ENCODE results near the gene CDK2. TPM values are rescaled to one million over a fixed set of nuclear protein-coding genes. Genes with fewer than 3 reads are reported as not detected.

Gene CDK2
- total and polyA plus RNA-seq, 7 donors = 5.1 to 13.9 (median 8.4) TPM

DNA sequence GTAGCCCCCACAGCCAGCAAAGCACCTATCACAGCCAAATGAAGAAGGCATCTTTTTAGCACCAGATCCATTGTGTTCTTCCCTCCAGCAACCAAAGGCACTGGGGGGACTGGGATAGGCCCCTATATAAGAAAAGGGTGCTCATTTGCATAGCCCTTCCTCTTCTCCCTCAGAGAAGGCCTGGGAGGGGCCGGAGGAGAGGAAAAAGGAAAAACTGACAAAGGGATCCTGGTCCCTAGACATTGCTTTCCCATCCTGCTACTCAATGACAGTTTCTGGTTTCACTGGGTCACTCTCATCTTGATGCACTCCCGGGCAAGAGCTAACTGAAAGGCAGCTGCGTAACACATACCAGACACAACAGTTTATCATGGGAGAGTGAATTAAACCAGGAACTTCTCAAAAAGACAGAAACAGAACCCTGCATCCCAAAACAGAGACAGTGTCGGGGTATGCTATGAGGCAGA, 656 bp upstream of the CDK2 start, which contains the start of gene PMEL:
PMEL (minus strand) TSS at position 102 of the 467 bp plus-strand sequence; CDS start at position 71, 31 bp downstream.
- Histone ChIP-seq H3K9me3 (no peaks in the 10 kb centered on the region), H3K27me3 (ENCODE audit: insufficient read depth in 3 of 3, low read length in 2 of 3) (no peaks in the 10 kb centered on the region), H3K4me1 (peaks cover 5% of the 10 kb centered on the region), H3K4me3 (peak within 1 kb of the TSS; percentile 76), H3K27ac (peak within 1 kb of the TSS; percentile 73), H3K36me3 (ENCODE audit: insufficient read depth in 1 of 2, low read depth in 1 of 2) (peaks cover 0 to 7% of the 10 kb centered on the region in 2 donors)
- peak in 3 of 4 donors; percentile 3 to 23 (median 6) for ATAC-seq
- 4 to 9% (median 7%) methylated on average over 4 of the region's 4 CpGs for WGBS, 3 donors
- intact Hi-C loops (cut with DNase I) = loop anchor here (5.0 kb wide), 1 partner anchor 34 kb away; the partner anchor contains the start of gene DGKA (in 2 of the 2)
- DNase-seq = no peak
- TF ChIP-seq, protein P1, sequence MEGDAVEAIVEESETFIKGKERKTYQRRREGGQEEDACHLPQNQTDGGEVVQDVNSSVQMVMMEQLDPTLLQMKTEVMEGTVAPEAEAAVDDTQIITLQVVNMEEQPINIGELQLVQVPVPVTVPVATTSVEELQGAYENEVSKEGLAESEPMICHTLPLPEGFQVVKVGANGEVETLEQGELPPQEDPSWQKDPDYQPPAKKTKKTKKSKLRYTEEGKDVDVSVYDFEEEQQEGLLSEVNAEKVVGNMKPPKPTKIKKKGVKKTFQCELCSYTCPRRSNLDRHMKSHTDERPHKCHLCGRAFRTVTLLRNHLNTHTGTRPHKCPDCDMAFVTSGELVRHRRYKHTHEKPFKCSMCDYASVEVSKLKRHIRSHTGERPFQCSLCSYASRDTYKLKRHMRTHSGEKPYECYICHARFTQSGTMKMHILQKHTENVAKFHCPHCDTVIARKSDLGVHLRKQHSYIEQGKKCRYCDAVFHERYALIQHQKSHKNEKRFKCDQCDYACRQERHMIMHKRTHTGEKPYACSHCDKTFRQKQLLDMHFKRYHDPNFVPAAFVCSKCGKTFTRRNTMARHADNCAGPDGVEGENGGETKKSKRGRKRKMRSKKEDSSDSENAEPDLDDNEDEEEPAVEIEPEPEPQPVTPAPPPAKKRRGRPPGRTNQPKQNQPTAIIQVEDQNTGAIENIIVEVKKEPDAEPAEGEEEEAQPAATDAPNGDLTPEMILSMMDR (IDR thresholded peaks at IDR 0.05) = no peak

DNA sequence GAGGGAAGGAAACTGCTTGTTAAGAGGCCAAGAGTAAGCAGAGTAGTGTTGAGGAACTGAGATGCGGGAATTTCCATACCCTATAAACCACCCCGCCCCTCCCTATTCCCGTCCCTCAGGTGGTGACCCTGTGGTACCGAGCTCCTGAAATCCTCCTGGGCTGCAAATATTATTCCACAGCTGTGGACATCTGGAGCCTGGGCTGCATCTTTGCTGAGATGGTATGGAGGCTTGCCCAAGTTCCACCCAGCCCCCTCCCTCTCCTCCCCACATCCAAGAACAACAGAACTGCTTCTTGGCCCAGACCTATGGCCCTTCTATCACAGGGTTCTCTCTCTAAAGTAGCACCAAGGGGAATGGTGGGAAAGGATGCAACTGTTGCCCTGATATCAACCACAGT, 2.7 kb downstream of the CDK2 start:
- no peak overlapping the region for H3K27ac ChIP-seq
- peaks cover 0 to 7% of the 10 kb centered on the region in 2 donors for H3K36me3 ChIP-seq (ENCODE audit: insufficient read depth in 1 of 2, low read depth in 1 of 2)
- intact Hi-C loops (cut with DNase I) = loop anchor here (5.0 kb wide), 1 partner anchor 37 kb away; the partner anchor contains the start of gene DGKA (in 2 of the 2)
- no peak overlapping the region for H3K4me3 ChIP-seq
- peaks cover 14% of the 10 kb centered on the region for H3K4me1 ChIP-seq
- DNase-seq = no peak
- WGBS, 3 donors = 78 to 85% (median 79%) methylated on average over 4 of the region's 4 CpGs
- H3K9me3 ChIP-seq = no peaks in the 10 kb centered on the region
- H3K27me3 ChIP-seq (ENCODE audit: insufficient read depth in 3 of 3, low read length in 2 of 3) = no peaks in the 10 kb centered on the region
- ATAC-seq = no peak
- TF ChIP-seq, protein P1 (IDR thresholded peaks at IDR 0.05) = no peak

DNA sequence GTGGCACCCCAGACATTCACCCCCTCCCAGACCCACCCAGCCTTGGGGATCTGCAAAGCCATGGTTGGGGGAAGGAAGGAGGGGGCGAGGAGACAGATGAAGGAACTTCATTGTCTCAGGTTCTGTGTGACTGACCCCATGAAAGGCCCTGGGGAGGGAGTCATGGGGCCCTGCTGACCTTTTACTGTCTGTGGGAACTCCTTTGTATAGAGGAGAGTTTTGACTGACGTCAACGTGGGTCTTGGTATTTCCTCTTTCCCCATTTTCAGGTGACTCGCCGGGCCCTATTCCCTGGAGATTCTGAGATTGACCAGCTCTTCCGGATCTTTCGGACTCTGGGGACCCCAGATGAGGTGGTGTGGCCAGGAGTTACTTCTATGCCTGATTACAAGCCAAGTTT, 4.1 kb downstream of the CDK2 start:
- H3K27me3 ChIP-seq (ENCODE audit: insufficient read depth in 3 of 3, low read length in 2 of 3) = no peaks in the 10 kb centered on the region
- peaks cover 0 to 7% of the 10 kb centered on the region in 2 donors for H3K36me3 ChIP-seq (ENCODE audit: insufficient read depth in 1 of 2, low read depth in 1 of 2)
- ATAC-seq (no peak), DNase-seq (no peak)
- intact Hi-C loops (cut with DNase I) = no loop called here
- peaks cover 23% of the 10 kb centered on the region for H3K4me1 ChIP-seq
- TF ChIP-seq, protein P1 (IDR thresholded peaks at IDR 0.05) = no peak
- 73 to 88% (median 83%) methylated on average over 7 of the region's 7 CpGs for WGBS, 3 donors
- no peaks in the 10 kb centered on the region for H3K9me3 ChIP-seq
- H3K4me3 ChIP-seq = no peak overlapping the region
- no peak overlapping the region for H3K27ac ChIP-seq

DNA sequence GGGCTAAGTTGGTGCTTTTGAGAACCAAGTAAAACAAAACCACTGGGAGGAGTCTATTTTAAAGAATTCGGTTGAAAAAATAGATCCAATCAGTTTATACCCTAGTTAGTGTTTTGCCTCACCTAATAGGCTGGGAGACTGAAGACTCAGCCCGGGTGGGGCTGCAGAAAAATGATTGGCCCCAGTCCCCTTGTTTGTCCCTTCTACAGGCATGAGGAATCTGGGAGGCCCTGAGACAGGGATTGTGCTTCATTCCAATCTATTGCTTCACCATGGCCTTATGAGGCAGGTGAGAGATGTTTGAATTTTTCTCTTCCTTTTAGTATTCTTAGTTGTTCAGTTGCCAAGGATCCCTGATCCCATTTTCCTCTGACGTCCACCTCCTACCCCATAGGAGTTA, 5.4 kb downstream of the CDK2 start:
- Histone ChIP-seq H3K27ac (peak overlapping the region; percentile 95), H3K4me3 (peak overlapping the region; percentile 77), H3K27me3 (ENCODE audit: insufficient read depth in 3 of 3, low read length in 2 of 3) (no peaks in the 10 kb centered on the region), H3K36me3 (ENCODE audit: insufficient read depth in 1 of 2, low read depth in 1 of 2) (peaks cover 0 to 7% of the 10 kb centered on the region in 2 donors), H3K9me3 (no peaks in the 10 kb centered on the region), H3K4me1 (peaks cover 32% of the 10 kb centered on the region)
- no peak for DNase-seq
- intact Hi-C loops (cut with DNase I) = no loop called here
- WGBS, 3 donors = 50 to 61% (median 54%) methylated on average over 3 of the region's 3 CpGs
- TF ChIP-seq, protein P1 (IDR thresholded peaks at IDR 0.05) = no peak
- no peak for ATAC-seq

DNA sequence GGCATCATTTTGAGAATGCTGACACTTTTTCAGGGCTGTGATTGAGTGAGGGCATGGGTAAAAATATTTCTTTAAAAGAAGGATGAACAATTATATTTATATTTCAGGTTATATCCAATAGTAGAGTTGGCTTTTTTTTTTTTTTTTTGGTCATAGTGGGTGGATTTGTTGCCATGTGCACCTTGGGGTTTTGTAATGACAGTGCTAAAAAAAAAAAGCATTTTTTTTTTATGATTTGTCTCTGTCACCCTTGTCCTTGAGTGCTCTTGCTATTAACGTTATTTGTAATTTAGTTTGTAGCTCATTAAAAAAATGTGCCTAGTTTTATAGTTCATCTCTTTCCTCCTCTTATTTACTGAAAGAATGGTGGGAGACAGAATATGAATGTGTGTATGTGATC, 5.8 kb downstream of the CDK2 start:
- DNase-seq (no peak), ATAC-seq (no peak)
- H3K27ac ChIP-seq = peak overlapping the region; percentile 95
- no peaks in the 10 kb centered on the region for H3K27me3 ChIP-seq (ENCODE audit: insufficient read depth in 3 of 3, low read length in 2 of 3)
- WGBS, 3 donors = 34 to 52% (median 41%) methylated on average over 1 of the region's 1 CpG
- H3K4me1 ChIP-seq = peaks cover 28% of the 10 kb centered on the region
- H3K4me3 ChIP-seq = peak overlapping the region; percentile 77
- TF ChIP-seq, protein P1 (IDR thresholded peaks at IDR 0.05) = no peak
- H3K9me3 ChIP-seq = no peaks in the 10 kb centered on the region
- peaks cover 0 to 7% of the 10 kb centered on the region in 2 donors for H3K36me3 ChIP-seq (ENCODE audit: insufficient read depth in 1 of 2, low read depth in 1 of 2)
- intact Hi-C loops (cut with DNase I) = no loop called here

Measured in psoas muscle (tissue), 8 donors.